SK-N-SH (cell line): ENCODE data around the gene PMP22.

ENCODE experiments used
- EP300 ChIP-seq, 2 experiments: IDR thresholded peaks; 2 replicates each; pipeline versions ENCODE4 v1.4.0 to v1.6.1; 2012; ENCODE audit warnings: borderline replicate concordance in 1 of 2, low read depth in 1 of 2, low read length in 1 of 2
- FOXJ3 ChIP-seq: sonication (generic); formaldehyde crosslinking; IDR thresholded peaks from 2 replicates; pipeline ENCODE4 v1.5.1; 2020; ENCODE audit warnings: mild to moderate bottlenecking, missing genetic modification reagents
- JUND ChIP-seq: IDR thresholded peaks from 2 replicates; pipeline ENCODE4 v1.4.0; 2012
- MXI1 ChIP-seq: IDR thresholded peaks from 2 replicates; pipeline ENCODE4 v1.6.1; 2012; ENCODE audit warnings: mild to moderate bottlenecking, low read depth, low read length, improper control_type of control experiment
- RFX5 ChIP-seq: IDR thresholded peaks from 2 replicates; pipeline ENCODE4 v1.6.1; 2012; ENCODE audit warnings: mild to moderate bottlenecking, improper control_type of control experiment, low read length
- SIN3A ChIP-seq: IDR thresholded peaks from 2 replicates; pipeline ENCODE4 v1.6.1; 2012; ENCODE audit warnings: low read depth, mild to moderate bottlenecking, low read length, moderate library complexity, borderline replicate concordance
- SMC3 ChIP-seq: IDR thresholded peaks from 2 replicates; pipeline ENCODE4 v1.6.1; 2012; ENCODE audit warnings: low read depth, low read length, improper control_type of control experiment
- TAF1 ChIP-seq: IDR thresholded peaks from 2 replicates; pipeline ENCODE4 v1.6.1; 2012; ENCODE audit warnings: low read depth, mild to moderate bottlenecking, low read length, moderate library complexity, borderline replicate concordance
- YY1 ChIP-seq: IDR thresholded peaks from 2 replicates; pipeline ENCODE4 v1.4.0; 2012; ENCODE audit warnings: low read depth, mild to moderate bottlenecking
- TF ChIP-seq, protein P1 (sequence below): fragments of 200-600 bp; sonication (generic); IDR thresholded peaks from 2 replicates; pipeline ENCODE4 v1.6.1; 2017; ENCODE audit warnings: antibody characterized with exemption, mild to moderate bottlenecking, moderate library complexity
- TF ChIP-seq, protein P2 (sequence below): IDR thresholded peaks from 2 replicates; pipeline ENCODE4 v1.4.0; 2012; ENCODE audit warnings: low read depth, borderline replicate concordance

DNA sequence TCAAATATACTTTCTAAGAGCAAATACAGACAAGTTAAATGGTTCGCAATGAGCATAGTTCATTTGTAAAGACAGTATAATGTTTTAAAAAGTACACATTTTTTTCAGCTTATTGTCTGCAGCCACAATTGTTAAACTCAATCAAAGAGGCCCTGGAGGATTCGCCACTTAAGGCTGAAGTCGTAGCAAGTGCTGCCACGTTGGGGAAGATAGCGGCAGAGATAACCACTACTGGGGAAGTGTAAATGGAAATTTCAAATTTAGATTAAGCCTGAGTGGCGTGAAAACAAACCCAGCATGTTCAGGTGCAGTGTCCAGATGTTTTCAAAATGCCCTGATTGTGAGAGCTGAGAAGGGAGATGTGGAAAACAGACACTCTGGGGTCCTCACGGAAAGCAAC is 8.4 kb downstream of the PMP22 start:
- TF ChIP-seq, protein P1, sequence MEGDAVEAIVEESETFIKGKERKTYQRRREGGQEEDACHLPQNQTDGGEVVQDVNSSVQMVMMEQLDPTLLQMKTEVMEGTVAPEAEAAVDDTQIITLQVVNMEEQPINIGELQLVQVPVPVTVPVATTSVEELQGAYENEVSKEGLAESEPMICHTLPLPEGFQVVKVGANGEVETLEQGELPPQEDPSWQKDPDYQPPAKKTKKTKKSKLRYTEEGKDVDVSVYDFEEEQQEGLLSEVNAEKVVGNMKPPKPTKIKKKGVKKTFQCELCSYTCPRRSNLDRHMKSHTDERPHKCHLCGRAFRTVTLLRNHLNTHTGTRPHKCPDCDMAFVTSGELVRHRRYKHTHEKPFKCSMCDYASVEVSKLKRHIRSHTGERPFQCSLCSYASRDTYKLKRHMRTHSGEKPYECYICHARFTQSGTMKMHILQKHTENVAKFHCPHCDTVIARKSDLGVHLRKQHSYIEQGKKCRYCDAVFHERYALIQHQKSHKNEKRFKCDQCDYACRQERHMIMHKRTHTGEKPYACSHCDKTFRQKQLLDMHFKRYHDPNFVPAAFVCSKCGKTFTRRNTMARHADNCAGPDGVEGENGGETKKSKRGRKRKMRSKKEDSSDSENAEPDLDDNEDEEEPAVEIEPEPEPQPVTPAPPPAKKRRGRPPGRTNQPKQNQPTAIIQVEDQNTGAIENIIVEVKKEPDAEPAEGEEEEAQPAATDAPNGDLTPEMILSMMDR = no peak
- no peak for TF ChIP-seq SIN3A
- TF ChIP-seq SMC3 = no peak
- TF ChIP-seq, protein P2, sequence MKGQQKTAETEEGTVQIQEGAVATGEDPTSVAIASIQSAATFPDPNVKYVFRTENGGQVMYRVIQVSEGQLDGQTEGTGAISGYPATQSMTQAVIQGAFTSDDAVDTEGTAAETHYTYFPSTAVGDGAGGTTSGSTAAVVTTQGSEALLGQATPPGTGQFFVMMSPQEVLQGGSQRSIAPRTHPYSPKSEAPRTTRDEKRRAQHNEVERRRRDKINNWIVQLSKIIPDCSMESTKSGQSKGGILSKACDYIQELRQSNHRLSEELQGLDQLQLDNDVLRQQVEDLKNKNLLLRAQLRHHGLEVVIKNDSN = no peak
- no peak for TF ChIP-seq EP300 (IDR thresholded peaks at IDR 0.05; ENCODE audit: borderline replicate concordance in 1 of 2, low read depth in 1 of 2, low read length in 1 of 2)
- TF ChIP-seq TAF1 = no peak
- TF ChIP-seq FOXJ3 = no peak
- TF ChIP-seq JUND = no peak
- TF ChIP-seq YY1 = no peak
- TF ChIP-seq RFX5 = no peak
- TF ChIP-seq MXI1 = no peak
